ENCODE measurements around the gene CCDC24.
A peak's percentile ranks its signal among the peaks of the same experiment; 100 is the strongest.

CCDC24 gene

GRCh38 chr1:43976045-43976444 lies 15.4 kb upstream of the CCDC24 start:
- Histone ChIP-seq H3K79me2 (ENCODE audit: insufficient read depth, low read length) (no peaks in the 10 kb centered on the region), H3K9me3 (ENCODE audit: low read length) (no peaks in the 10 kb centered on the region), H3K4me1 (ENCODE audit: insufficient read depth, low read length, severe bottlenecking) (peaks cover 46% of the 10 kb centered on the region), H4K20me1 (ENCODE audit: insufficient read depth, low read length) (no peaks in the 10 kb centered on the region), H2AFZ (ENCODE audit: low read length) (no peak overlapping the region), H3F3A (ENCODE audit: insufficient read depth, low read length) (peaks cover 4% of the 10 kb centered on the region; the same call in 1 of the 2 replicates), H3K36me3 (ENCODE audit: insufficient read depth, low read length) (peaks cover 51% of the 10 kb centered on the region), H3K9ac (ENCODE audit: low read length) (peak overlapping the region; percentile 95), H3K27me3 (ENCODE audit: insufficient read depth, low read length) (0 out of 2 replicates have a peak, but pooled peaks cover 3% of the 10 kb centered on the region), H3K4me2 (ENCODE audit: low read length) (peak overlapping the region; percentile 91), H3K4me3 (ENCODE audit: low read depth, low read length, poor library complexity, severe bottlenecking) (peak overlapping the region; percentile 95), H3K9me2 (ENCODE audit: low read depth, low read length) (no peaks in the 10 kb centered on the region), H3K27ac (ENCODE audit: low read depth, low read length, poor library complexity, severe bottlenecking) (peak overlapping the region; percentile 75)
- TF ChIP-seq EZH2 (IDR thresholded peaks at IDR 0.05; ENCODE audit: borderline replicate concordance, low read length) (no peak), CTCF (IDR thresholded peaks at IDR 0.05; ENCODE audit: low read length) (no peak)

DNA sequence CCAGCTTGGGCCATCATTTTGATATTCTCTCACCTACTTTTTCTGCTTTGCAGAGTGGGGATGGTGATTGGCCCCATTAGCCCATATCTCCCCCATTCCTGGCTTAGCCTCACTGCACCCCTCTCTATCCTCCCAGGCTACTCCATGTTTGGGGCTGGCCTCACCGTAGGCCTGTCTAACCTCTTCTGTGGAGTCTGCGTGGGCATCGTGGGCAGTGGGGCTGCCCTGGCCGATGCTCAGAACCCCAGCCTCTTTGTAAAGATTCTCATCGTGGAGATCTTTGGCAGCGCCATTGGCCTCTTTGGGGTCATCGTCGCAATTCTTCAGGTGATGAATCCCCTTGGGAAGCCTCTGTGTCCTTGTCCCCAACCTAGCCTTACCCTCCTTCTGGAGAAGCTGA lies 14.5 kb upstream of the CCDC24 start:
- H3K9me3 ChIP-seq (ENCODE audit: low read length) = no peaks in the 10 kb centered on the region
- no peaks in the 10 kb centered on the region for H3K9me2 ChIP-seq (ENCODE audit: low read depth, low read length)
- H3K9ac ChIP-seq (ENCODE audit: low read length) = no peak overlapping the region
- no peak overlapping the region for H3K4me2 ChIP-seq (ENCODE audit: low read length)
- H3K36me3 ChIP-seq (ENCODE audit: insufficient read depth, low read length) = peaks cover 51% of the 10 kb centered on the region
- no peaks in the 10 kb centered on the region for H4K20me1 ChIP-seq (ENCODE audit: insufficient read depth, low read length)
- peaks cover 44% of the 10 kb centered on the region for H3K4me1 ChIP-seq (ENCODE audit: insufficient read depth, low read length, severe bottlenecking)
- peaks cover 4% of the 10 kb centered on the region; the same call in 1 of the 2 replicates for H3F3A ChIP-seq (ENCODE audit: insufficient read depth, low read length)
- no peaks in the 10 kb centered on the region for H3K79me2 ChIP-seq (ENCODE audit: insufficient read depth, low read length)
- H2AFZ ChIP-seq (ENCODE audit: low read length) = no peak overlapping the region
- TF ChIP-seq EZH2 (IDR thresholded peaks at IDR 0.05; ENCODE audit: borderline replicate concordance, low read length) = no peak
- TF ChIP-seq CTCF (IDR thresholded peaks at IDR 0.05; ENCODE audit: low read length) = no peak
- H3K4me3 ChIP-seq (ENCODE audit: low read depth, low read length, poor library complexity, severe bottlenecking) = no peak overlapping the region
- H3K27ac ChIP-seq (ENCODE audit: low read depth, low read length, poor library complexity, severe bottlenecking) = no peak overlapping the region
- H3K27me3 ChIP-seq (ENCODE audit: insufficient read depth, low read length) = 0 out of 2 replicates have a peak, but pooled peaks cover 7% of the 10 kb centered on the region

DNA sequence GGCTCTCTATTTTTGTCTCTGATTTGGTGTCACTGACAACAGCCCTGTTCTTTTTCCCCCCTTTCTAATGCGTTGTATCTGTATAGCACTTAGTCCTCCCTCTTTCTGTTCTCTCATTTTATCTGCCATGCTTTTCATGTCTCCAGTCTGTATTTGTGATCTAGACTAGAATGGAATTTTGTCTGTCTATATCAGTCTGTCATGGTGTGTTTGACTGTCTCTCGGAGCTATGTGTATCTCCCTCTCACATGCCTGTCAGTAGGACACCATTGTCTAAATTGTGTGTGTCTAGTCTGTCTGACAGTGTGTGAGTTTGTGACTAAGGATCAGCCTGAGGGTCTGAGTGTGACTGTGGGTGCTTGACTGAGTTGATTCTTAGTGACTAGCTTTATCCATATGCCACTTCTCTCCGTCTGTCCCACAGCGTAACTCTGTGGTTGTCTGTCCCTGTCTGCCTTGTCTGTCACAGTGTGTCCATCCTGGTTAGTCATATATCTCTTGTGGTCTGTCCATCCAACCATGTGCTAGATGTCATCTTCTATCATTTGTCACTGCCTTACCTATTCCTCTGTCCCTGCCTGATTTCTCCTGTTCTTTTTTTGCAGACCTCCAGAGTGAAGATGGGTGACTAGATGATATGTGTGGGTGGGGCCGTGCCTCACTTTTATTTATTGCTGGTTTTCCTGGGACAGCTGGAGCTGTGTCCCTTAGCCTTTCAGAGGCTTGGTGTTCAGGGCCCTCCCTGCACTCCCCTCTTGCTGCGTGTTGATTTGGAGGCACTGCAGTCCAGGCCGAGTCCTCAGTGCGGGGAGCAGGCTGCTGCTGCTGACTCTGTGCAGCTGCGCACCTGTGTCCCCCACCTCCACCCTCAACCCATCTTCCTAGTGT lies 13.8 kb upstream of the CCDC24 start:
- no peaks in the 10 kb centered on the region for H3K9me2 ChIP-seq (ENCODE audit: low read depth, low read length)
- no peak overlapping the region for H3K9ac ChIP-seq (ENCODE audit: low read length)
- H3K4me2 ChIP-seq (ENCODE audit: low read length) = no peak overlapping the region
- H3K27ac ChIP-seq (ENCODE audit: low read depth, low read length, poor library complexity, severe bottlenecking) = no peak overlapping the region
- H2AFZ ChIP-seq (ENCODE audit: low read length) = no peak overlapping the region
- H3K36me3 ChIP-seq (ENCODE audit: insufficient read depth, low read length) = peaks cover 44% of the 10 kb centered on the region
- peaks cover 44% of the 10 kb centered on the region for H3K4me1 ChIP-seq (ENCODE audit: insufficient read depth, low read length, severe bottlenecking)
- H3K4me3 ChIP-seq (ENCODE audit: low read depth, low read length, poor library complexity, severe bottlenecking) = no peak overlapping the region
- H3K9me3 ChIP-seq (ENCODE audit: low read length) = no peaks in the 10 kb centered on the region
- H3F3A ChIP-seq (ENCODE audit: insufficient read depth, low read length) = peaks cover 4% of the 10 kb centered on the region; the same call in 1 of the 2 replicates
- 0 out of 2 replicates have a peak, but pooled peaks cover 8% of the 10 kb centered on the region for H3K27me3 ChIP-seq (ENCODE audit: insufficient read depth, low read length)
- no peaks in the 10 kb centered on the region for H4K20me1 ChIP-seq (ENCODE audit: insufficient read depth, low read length)
- TF ChIP-seq CTCF (IDR thresholded peaks at IDR 0.05; ENCODE audit: low read length) (no peak), EZH2 (IDR thresholded peaks at IDR 0.05; ENCODE audit: borderline replicate concordance, low read length) (no peak)
- no peaks in the 10 kb centered on the region for H3K79me2 ChIP-seq (ENCODE audit: insufficient read depth, low read length)
